HG03064 (cell line): ENCODE data around the gene SH3BP4.
"Not testable (repeated sequence)": the region's sequence is repeated elsewhere in the genome, so short reads cannot be mapped to it uniquely, and the experiment has no call there.

ENCODE experiments used
- ATAC-seq: cut with Tn5 transposase; IDR thresholded peaks from one replicate; pipeline ENCODE4 v1.9.1; 2021; ENCODE audit warnings: low read depth; ENCODE audit not compliant: unreplicated experiment

The SH3BP4 gene

GRCh38 chr2:235009081-235009480 is 57.3 kb downstream of the SH3BP4 start:
- no peak for ATAC-seq

DNA sequence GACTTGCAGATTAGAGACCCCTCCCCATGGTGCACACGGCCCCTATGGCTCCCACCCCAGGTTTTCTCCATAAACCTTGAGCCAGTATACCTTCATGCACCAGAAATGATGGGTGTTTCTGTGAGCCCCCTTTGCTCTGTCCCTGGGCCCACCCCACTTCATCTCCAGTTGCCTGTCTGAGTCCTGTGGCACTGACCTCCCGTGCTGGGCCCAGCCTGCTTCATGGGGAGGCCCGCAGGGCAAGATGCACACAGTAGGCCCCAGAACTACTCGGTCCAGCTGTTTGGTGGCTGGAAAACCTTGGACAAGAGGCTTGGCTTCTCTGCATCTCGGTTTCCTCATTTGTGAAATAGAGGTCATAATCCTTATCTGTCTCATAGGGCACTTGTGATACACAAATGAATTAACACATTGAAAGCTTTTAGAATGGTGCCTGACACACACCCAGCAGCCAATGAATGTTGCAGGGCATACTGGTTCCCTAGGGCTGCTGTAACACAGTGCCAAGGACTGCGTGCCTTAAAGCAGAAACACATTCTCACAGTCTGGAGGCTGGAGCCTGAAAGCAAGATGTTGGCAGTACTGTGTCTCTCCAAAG is 58.4 kb downstream of the SH3BP4 start:
- ATAC-seq, result no peak

- no peak for ATAC-seq
Observed at GRCh38 chr2:235011607-235011928, 59.8 kb downstream of the SH3BP4 start.

DNA sequence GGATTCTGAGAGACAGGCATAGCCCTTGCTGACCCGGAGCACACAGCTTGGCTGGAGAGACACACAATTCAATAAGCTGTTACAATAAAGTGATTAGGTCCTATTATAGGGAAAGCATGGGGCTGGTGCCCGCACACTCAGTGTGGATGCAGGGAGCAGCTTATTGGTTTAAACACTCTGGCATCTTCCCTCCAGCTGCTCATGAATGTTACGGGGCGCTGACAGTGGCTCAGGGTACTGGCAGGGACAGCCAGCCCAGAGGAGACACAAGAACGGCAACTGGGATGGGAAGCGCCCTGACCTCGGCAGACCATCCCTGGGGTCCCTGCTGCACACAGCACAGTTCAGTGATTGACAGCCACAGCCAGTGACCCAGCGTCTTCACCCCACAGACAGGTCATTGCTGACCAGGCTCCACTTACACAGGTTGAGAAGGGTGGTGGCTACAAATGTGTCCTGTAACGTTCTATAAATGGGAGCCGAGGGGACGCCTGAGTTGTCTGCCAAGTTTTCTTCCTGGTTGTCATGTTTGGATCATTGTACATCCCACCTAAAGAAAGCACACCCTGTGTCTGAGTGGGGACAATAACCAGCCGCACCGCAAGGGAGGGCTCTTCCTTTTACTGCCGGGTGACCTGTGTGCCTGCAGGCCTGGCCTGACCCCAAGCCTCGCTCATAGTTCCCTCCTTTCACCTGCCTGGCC is 60.3 kb downstream of the SH3BP4 start:
- no peak for ATAC-seq

DNA sequence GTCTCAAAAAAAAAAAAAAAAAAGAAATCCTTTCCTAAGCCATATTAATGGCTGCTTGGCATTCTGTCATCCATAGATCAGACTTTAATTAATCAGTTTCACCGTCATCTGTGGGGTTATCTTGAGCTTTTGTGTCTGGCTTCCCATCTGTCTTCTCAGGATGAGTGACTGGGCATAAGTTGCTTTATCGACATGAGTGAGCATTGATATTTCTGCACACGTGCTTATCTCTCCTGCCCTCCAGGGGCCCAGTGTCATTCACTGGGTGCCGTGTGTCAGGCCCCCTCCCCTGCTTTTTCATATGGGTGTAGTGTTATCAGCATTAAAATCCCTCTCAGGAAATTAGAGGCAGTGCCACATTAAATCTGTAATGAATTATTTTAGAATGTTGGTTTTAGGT is 65.6 kb downstream of the SH3BP4 start:
- ATAC-seq, result no peak

DNA sequence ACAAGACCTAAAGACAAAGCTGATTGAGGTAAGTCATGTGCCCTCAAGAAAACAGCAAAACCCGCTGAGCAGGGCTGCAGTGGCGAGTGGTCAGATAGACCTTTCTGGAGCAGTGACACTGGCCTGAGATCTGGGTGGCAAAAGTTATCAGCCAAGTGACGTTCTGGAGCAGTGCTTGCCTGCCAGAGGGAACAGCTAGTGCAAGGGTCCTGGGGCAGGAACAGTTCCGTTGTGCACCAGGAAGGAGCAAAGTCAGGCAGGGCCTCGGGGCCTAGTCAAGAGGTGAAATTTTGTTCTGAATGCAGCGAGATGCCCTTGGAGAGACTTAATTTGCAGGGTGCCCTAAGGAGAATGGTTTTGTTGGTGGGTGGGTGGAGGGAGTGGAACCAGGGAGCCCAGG is 67.0 kb downstream of the SH3BP4 start:
- no peak for ATAC-seq

GRCh38 chr2:235020141-235020540 is 68.3 kb downstream of the SH3BP4 start:
- ATAC-seq, result not testable (repeated sequence)

DNA sequence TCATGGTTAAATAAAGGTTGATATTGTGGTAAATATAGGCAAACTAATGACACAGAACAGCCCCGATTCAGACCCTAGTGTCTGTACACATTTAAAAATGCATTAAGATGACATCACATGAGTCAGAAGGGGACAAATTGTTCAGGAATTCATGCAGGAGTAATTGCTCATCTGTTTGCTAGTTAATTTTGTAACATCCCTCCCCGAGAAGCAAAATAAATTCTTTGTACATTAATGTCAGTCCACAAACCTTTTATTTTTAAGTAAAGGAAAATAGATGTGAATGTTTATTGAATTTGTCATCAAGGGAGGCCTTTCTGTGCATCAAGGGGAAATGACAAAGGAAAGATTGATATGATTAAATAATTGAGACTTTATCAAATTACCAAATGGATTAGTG is 69.9 kb downstream of the SH3BP4 start:
- no peak for ATAC-seq

- no peak for ATAC-seq
Observed at GRCh38 chr2:235024191-235024860, 72.5 kb downstream of the SH3BP4 start.

- no peak for ATAC-seq
Observed at GRCh38 chr2:235024931-235025773, 73.3 kb downstream of the SH3BP4 start.

DNA sequence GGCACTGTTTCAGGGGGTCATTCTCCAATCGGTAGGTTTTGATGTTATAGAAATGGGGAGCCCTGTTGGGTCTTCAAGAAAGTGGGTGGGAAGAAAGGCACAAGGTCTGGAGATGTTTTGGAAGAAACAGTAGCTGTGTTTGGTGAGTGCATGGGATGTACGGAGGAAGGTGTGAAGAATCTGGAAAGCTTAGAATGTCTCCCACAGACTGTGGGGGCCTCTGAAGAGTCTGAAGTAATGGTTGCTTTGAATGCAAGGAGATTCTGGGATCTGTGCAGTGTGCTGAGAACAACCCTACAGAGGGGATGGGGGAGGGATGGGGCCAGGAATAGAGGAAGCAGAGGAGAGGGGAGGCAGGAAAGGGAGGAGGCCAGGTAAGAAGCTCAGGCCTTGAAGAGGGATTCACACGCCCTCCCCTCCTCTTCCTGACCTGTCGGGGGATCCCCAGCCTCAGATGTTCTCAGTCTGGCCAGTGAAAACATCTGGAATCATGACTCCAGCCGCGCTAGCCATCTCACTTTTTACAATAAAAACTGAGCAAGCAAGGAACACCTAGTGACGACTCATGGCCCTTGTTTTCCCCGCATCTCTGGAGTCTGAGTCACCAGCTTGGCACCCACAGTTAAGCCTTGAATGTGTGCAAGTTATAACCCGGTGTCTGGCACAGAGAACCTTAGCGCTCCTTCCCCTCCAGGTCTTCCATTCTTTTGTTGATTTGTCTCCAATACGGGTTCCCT is 74.2 kb downstream of the SH3BP4 start:
- no peak for ATAC-seq

DNA sequence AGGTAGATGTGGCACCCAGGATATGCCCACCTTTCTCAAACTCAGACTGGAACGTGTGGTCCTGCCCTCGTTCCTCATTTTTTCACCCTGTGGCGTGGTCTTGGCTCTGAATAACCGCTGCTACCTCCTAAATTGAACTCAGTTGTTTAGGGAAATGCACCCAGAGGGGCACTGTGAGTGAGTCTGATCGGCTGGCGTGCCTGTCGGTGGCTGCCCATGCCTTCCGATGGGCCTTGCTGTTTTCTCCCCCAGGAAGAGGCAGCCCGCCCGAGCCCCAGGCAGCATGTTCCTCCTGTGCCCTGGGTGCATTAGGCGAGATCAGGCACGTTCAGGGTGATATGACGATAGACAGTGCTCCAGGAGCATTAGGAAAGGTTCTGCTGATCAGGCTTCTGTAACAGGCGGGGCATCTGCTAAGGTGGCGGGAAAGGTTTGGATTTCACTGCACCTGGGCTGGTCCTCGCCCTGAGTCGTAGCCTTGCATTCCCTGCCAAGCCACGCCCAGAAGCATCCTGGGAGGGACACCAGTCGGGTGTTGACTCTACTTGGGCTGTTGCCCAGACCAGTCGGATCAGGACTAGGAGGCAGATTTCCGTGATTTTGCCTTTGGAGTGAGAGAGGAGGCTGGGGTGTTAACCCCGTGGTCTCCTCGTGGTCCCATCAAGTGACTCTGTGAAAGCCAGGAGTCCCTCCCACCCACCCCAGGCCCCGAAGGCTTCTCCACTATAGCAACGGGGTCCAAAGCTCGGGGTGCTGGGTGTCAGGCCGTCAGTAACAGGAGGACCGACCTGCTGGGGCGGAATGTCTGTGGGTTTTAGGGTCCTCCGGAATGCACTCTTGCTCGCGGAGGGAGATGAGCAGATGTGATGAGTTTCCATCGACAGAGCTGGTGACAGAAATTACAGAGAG is 75.1 kb downstream of the SH3BP4 start:
- no peak for ATAC-seq

DNA sequence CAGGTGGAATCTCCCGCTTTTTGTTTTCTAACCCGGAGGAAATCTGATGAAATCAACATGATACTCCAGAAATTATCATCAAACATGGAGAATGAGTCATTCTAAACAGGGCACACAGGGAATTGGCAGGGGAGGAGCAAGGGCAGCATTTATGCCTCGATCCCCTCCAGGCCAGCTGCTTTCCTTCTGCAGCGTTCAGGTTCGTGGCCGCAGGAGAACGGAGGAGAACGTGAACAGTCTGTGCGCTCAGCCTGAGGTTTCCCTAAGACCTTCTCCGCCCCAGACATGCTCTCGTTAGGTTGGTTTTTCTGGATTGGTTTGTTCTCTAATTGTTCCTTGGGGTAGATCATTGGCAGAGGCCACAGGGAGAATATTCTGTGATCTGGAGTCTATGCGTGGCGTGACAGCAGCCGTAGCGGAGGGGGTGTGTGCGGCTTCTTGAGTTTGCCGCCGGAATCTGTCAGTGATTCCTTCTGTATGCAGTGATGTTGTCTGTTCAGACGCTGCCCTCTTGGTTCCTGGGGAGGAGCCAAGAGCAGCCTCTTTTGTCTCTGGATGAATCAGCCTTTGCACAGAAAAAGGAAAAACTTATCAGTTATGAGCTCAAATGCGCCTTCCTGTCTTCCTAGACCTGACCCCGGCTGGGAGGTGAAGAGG is 75.9 kb downstream of the SH3BP4 start:
- no peak for ATAC-seq

DNA sequence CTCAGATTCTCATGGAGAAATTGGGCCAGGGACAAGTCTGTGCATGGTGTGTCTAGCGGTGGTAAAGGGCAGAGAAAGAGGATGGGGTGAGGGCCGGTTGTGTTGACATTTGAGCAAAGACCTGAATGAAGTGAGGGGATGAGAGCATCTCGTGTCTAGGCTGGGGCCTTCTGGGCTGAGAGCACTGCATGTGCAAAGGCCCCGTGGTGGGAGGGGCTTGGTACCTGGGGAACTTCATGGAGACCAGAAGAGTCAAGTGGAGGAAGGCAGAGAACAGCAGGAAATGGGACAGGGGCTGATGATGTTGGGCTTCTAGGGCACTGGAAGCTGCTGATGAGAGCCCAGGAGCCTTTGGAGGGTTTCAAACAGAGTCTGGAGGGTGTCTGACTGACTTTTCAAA is 76.8 kb downstream of the SH3BP4 start:
- no peak for ATAC-seq

GRCh38 chr2:235029054-235029453 is 77.2 kb downstream of the SH3BP4 start:
- ATAC-seq, result no peak

DNA sequence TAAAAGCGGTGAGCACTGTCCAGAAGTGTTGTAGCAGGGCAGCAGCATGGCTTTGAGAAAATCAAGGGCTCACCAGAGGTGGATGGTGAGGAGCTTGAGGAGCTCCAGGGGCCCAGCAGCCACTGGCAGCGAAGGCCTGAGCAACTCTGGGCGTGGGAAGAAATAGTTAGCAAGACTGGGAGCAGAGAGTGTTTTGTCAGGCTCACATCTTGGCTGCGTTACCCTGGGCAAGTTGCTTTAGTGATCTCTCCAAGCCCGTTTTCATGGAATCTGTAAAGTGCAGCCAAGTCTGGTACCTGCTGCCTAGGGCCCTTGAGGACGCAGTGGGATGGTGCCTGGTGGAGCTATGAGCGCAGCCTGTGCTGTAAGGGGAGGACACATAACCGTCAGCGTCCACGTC is 78.3 kb downstream of the SH3BP4 start:
- ATAC-seq, result no peak

GRCh38 chr2:235030936-235031335 is 79.1 kb downstream of the SH3BP4 start:
- no peak for ATAC-seq

DNA sequence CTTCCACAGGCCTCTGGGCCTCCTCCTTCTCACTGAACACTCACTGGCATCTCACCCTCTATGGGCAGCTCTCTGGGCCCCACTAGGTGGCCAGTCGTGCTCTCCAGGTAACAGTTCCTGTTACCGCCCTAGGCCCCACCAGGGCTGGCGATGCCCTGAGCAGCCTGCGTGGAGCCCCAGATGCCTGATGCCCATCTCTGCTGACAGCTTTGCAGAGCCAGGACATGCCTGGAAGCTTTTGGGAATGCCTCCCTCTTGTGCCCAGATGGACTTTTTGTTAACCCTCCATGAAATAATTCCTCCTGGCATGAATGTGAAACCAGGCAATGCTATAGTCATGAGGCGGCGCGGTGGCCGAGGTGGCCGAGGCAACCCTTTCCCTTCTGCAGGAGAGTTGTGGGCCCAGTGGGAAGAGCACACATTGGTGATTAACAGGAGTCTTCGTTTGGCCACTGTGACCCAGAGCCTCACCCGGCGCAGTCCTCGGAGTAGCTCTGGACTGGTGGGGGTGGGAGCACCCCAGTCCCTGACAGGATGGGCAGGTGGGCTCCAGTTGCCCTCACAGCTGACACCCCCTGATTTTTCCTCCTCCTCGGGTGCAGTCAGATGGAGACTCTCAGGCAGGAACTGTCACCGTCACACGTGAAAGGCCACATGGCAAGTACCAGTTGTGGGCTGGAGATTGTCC is 80.0 kb downstream of the SH3BP4 start:
- no peak for ATAC-seq
